T47D (cell line): ENCODE data around the gene DPM2.

ENCODE experiments used
- DNase-seq, 2 experiments: peaks; one replicate each; pipeline versions ENCODE4 v3.0.0 to v3.0.0-alpha.2; 2011 to 2012; ENCODE audit warnings: low read depth in 1 of 2, low spot score in 1 of 2
- JUND ChIP-seq: IDR thresholded peaks from 2 replicates; pipeline ENCODE4 v1.6.1; 2012; ENCODE audit warnings: low read depth
- in situ Hi-C: cut with HindIII; loops from 2 replicates; pipeline ENCODE4 v1.10.0; 2016; ENCODE audit warnings: low sequenced_read_pairs, low pct_unique_long_range_greater_than_20kb

DPM2 gene

GRCh38 chr9:127959398-127959797 lies 21.7 kb upstream of the DPM2 start:
- in situ Hi-C loops: no loop called here
- DNase-seq: no peak
- TF ChIP-seq JUND: no peak

GRCh38 chr9:127958728-127959127 lies 21.1 kb upstream of the DPM2 start:
- in situ Hi-C loops: no loop called here
- no peak for DNase-seq
- no peak for TF ChIP-seq JUND

DNA sequence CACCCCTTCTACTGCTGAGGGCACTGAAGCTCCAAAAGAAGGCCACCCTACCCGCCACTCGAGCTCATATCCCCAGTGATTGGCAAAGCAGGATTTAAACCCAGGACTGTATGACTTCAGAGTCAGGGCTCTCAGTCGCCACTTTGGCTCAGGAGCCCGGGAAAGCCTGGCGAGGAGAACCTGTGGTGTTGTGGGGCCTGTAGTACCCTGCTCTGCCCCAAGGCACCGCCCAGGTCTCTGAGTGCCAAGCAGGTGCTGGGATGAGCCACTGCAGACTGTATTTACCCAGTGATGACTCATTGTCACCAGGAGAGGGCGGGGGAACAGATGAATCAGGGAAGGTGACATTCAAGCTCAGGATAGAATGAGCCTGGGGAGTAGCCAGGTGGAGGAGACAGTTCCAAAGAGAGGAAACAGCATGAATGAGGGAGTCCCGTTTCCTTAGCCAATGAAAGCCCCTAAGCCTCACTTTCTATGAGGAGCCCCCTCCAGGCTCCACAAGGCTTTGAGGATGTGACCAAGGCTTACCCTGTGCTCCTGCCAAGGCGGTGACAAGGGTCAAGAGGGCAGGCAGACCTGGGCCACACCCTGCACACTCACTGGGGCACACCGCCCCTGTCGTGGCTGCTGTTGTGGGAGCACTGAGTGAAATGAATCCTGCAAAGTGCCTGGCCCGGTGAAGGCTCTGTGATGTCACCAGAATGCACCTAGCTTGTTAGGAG lies 17.8 kb upstream of the DPM2 start:
- in situ Hi-C loops: no loop called here
- peak; percentile 99 for TF ChIP-seq JUND
- DNase-seq: peak; percentile 97 to 98

DNA sequence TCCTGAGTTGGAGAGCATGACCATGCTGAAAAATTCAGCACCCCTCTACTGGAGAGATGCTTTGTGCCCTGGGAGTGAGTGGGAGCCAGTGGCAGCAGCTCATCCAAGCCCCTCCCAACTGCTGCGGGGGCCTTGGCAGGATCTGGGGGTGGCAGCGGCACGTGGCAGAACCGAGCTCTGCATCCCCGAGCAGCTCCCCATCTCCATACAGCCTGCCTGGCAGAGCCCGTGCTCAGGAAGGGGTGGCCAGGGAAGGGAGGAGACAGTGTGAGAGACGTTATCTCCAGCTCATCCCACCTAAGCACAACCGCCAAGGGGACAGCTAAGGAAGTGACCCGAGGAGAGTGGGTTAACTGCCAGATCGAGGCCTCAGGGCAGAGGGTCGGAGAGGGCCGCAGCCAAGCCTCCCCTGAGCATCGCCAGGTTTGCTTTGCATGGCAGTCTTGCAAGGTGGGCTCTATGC lies 17.2 kb upstream of the DPM2 start:
- DNase-seq: no peak
- in situ Hi-C loops: no loop called here
- TF ChIP-seq JUND: no peak

- no peak for TF ChIP-seq JUND
- no peak for DNase-seq
- in situ Hi-C loops: no loop called here
Observed at GRCh38 chr9:127953768-127954505, 16.3 kb upstream of the DPM2 start.

DNA sequence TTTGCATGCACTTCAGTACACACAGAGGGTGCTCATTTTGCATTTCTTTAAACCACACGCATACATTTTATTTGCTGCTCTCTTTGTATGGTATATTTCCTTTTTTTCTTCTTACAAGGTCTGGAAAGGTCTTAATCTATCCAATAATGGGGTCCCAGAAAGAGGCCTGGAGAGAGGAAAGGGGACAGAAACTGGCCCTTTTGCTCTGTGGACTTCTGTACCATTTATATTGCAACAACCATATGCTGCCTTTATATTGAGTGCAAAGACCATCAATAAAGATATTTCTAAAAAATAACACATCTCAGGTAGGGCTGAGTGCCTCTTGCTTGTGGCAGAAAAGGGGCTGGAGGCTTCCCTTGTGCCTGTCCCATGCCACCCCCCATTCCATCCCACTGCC lies 15.5 kb upstream of the DPM2 start:
- DNase-seq: no peak
- in situ Hi-C loops: no loop called here
- TF ChIP-seq JUND: no peak

- TF ChIP-seq JUND: no peak
- in situ Hi-C loops: no loop called here
Observed at GRCh38 chr9:127950513-127951289, 13.0 kb upstream of the DPM2 start.

GRCh38 chr9:127949827-127950512 lies 12.3 kb upstream of the DPM2 start:
- DNase-seq: no peak
- in situ Hi-C loops: no loop called here
- TF ChIP-seq JUND: no peak

More at GRCh38 chr9:127950513-127951289, 13.0 kb upstream of the DPM2 start:
- no peak for DNase-seq

GRCh38 chr9:127947841-127948710 lies 10.4 kb upstream of the DPM2 start:
- no peak for TF ChIP-seq JUND
- DNase-seq: no peak
- in situ Hi-C loops: no loop called here

DNA sequence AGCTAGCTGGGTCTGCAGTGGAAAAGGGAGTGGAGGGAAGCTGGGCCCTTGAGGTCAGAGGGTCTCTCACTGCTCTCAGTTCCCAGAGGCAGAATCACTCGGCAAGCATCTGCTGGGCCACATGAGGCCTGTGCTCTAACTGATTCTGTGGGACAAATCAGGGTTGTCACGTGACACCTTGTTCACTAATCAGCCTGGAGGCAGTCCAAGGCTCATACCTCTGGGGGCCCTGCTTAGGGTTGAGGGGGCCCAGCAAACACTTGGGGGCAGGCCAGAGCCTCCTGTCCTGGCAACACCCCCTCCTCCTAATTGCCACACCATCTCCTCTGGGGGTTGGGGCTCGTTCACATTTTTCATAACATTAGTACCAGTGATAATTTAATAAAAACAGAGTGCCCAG lies 9.1 kb upstream of the DPM2 start:
- in situ Hi-C loops: no loop called here
- TF ChIP-seq JUND: no peak
- no peak for DNase-seq

GRCh38 chr9:127945942-127946341 lies 8.3 kb upstream of the DPM2 start:
- no peak for DNase-seq
- no peak for TF ChIP-seq JUND
- in situ Hi-C loops: no loop called here
